ENCODE measurements around the gene EXOSC1. TPM values are rescaled to one million over a fixed set of nuclear protein-coding genes. Genes with fewer than 3 reads are reported as not detected.
"Not testable (repeated sequence)": the region's sequence is repeated elsewhere in the genome, so short reads cannot be mapped to it uniquely, and the experiment has no call there.

The EXOSC1 gene
- total RNA-seq, 1 donor from 2014 or later: 31.0 TPM

- TF ChIP-seq CTCF (IDR thresholded peaks at IDR 0.05): no peak
- DNase-seq (no peak), ATAC-seq (peak; percentile 89 to 90)
- intact Hi-C loops (cut with DNase I): no loop called here
- H3K27ac ChIP-seq: peak overlapping the region; percentile 33
- peaks cover 10% of the 10 kb centered on the region for H3K4me1 ChIP-seq
- H3K4me3 ChIP-seq: no peak overlapping the region
- H3K36me3 ChIP-seq: peaks cover 97% of the 10 kb centered on the region
- H3K9me3 ChIP-seq: no peaks in the 10 kb centered on the region
- H3K27me3 ChIP-seq (ENCODE audit: low read depth): no peaks in the 10 kb centered on the region
Observed at GRCh38 chr10:97475936-97476594, 30.3 kb upstream of the EXOSC1 start.

DNA sequence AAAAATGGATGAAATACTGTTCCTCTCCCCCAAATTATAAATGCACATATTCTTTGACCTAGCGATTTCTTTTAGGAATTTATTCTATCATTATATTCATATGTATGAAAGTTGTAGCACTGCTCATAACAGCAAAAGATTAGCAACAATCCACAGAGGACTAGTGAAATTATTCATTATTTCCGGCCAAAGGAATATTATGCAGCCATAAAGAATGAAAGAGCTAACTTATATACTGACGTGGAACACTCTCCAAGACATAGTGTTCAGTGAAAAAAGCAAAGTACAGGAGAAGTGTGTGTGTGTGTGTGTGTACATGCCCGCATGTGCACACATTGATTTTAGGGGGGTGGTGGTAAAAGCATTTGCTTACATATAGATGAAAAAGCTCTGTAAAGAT, 29.1 kb upstream of the EXOSC1 start:
- H3K27me3 ChIP-seq (ENCODE audit: low read depth): no peaks in the 10 kb centered on the region
- DNase-seq (no peak), ATAC-seq (no peak)
- no peak overlapping the region for H3K27ac ChIP-seq
- peaks cover 97% of the 10 kb centered on the region for H3K36me3 ChIP-seq
- no peaks in the 10 kb centered on the region for H3K9me3 ChIP-seq
- H3K4me1 ChIP-seq: no peaks in the 10 kb centered on the region
- intact Hi-C loops (cut with DNase I): no loop called here
- no peak for TF ChIP-seq CTCF (IDR thresholded peaks at IDR 0.05)
- H3K4me3 ChIP-seq: no peak overlapping the region

DNA sequence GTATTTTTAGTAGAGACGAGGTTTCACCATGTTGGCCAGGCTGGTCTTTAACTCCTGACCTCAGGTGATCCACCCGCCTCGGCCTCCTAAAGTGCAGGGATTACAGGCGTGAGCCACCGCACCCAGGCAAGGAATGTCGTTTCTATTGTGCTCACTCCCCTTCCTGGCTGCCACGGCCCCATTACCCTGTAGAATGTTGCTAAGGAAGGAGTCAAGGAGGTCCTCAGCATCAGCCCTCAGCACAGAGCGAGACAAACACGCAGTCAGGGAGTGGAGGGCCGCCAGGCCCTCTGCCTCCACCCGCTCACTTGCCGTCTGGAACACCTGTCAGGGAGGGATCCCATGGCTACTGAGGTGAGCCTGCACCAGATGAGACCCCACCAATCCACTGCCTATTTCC, 23.0 kb upstream of the EXOSC1 start:
- DNase-seq (peak; percentile 82), ATAC-seq (peak; percentile 91 to 93)
- peaks cover 100% of the 10 kb centered on the region for H3K36me3 ChIP-seq

GRCh38 chr10:97468162-97468561, 22.4 kb upstream of the EXOSC1 start:
- Histone ChIP-seq H3K9me3 (no peaks in the 10 kb centered on the region), H3K27ac (peak overlapping the region; percentile 80), H3K4me1 (peaks cover 33% of the 10 kb centered on the region), H3K27me3 (ENCODE audit: low read depth) (no peaks in the 10 kb centered on the region), H3K4me3 (no peak overlapping the region), H3K36me3 (peaks cover 100% of the 10 kb centered on the region)
- no peak for TF ChIP-seq CTCF (IDR thresholded peaks at IDR 0.05)
- DNase-seq (no peak), ATAC-seq (no peak)
- intact Hi-C loops (cut with DNase I): loop anchor here (10.0 kb wide), 1 partner anchor 87 kb away; no protein-coding TSS in a partner anchor

More for the DNA sequence above, 23.0 kb upstream of the EXOSC1 start:
- Histone ChIP-seq H3K4me1 (peaks cover 27% of the 10 kb centered on the region), H3K27ac (peak overlapping the region; percentile 80)
- not testable (repeated sequence) for H3K9me3 ChIP-seq; H3K27me3 ChIP-seq (ENCODE audit: low read depth); H3K4me3 ChIP-seq
- intact Hi-C loops (cut with DNase I): loop anchor here (10.0 kb wide), 1 partner anchor 86 kb away; no protein-coding TSS in a partner anchor

GRCh38 chr10:97466755-97467154, 20.9 kb upstream of the EXOSC1 start:
- TF ChIP-seq CTCF (IDR thresholded peaks at IDR 0.05): no peak
- H3K9me3 ChIP-seq: no peaks in the 10 kb centered on the region
- H3K4me1 ChIP-seq: peaks cover 33% of the 10 kb centered on the region
- no peak for ATAC-seq
- H3K27ac ChIP-seq: peak overlapping the region; percentile 25
- no peaks in the 10 kb centered on the region for H3K27me3 ChIP-seq (ENCODE audit: low read depth)
- H3K36me3 ChIP-seq: peaks cover 100% of the 10 kb centered on the region
- DNase-seq: no peak
- H3K4me3 ChIP-seq: no peak overlapping the region
- intact Hi-C loops (cut with DNase I): loop anchor here (10.0 kb wide), 1 partner anchor 88 kb away; no protein-coding TSS in a partner anchor

- Histone ChIP-seq H3K27ac (peak overlapping the region; percentile 25), H3K9me3 (no peaks in the 10 kb centered on the region), H3K4me3 (no peak overlapping the region), H3K4me1 (peaks cover 33% of the 10 kb centered on the region), H3K36me3 (peaks cover 100% of the 10 kb centered on the region), H3K27me3 (ENCODE audit: low read depth) (no peaks in the 10 kb centered on the region)
- DNase-seq: no peak
- intact Hi-C loops (cut with DNase I): loop anchor here (10.0 kb wide), 1 partner anchor 89 kb away; no protein-coding TSS in a partner anchor
- no peak for ATAC-seq
- TF ChIP-seq CTCF (IDR thresholded peaks at IDR 0.05): no peak
Observed at GRCh38 chr10:97465982-97466381, 20.2 kb upstream of the EXOSC1 start.
